ENCODE data around the gene NR1D2.
"Not testable (repeated sequence)": the region's sequence is repeated elsewhere in the genome, so short reads cannot be mapped to it uniquely, and the experiment has no call there.

Gene NR1D2

DNA sequence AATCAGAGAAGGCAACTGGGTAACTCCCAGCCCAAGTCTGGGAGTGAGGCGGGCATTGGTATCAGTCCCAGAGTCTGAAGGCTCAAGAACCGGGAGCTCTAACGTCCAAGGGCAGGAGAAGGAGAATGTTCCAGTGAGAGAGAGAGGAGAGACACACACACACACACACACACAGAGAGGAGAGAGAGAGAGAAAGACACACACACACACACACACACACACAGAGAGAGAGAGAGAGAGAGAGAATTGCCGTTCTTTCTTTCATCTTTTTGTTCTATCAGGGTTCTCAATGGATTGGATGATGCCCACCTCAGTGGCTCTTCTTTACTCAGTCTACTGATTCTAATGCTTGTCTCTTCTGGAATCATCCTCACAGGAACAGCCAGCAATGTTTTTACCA, 57.0 kb downstream of the NR1D2 start:
- TF ChIP-seq, protein P1, sequence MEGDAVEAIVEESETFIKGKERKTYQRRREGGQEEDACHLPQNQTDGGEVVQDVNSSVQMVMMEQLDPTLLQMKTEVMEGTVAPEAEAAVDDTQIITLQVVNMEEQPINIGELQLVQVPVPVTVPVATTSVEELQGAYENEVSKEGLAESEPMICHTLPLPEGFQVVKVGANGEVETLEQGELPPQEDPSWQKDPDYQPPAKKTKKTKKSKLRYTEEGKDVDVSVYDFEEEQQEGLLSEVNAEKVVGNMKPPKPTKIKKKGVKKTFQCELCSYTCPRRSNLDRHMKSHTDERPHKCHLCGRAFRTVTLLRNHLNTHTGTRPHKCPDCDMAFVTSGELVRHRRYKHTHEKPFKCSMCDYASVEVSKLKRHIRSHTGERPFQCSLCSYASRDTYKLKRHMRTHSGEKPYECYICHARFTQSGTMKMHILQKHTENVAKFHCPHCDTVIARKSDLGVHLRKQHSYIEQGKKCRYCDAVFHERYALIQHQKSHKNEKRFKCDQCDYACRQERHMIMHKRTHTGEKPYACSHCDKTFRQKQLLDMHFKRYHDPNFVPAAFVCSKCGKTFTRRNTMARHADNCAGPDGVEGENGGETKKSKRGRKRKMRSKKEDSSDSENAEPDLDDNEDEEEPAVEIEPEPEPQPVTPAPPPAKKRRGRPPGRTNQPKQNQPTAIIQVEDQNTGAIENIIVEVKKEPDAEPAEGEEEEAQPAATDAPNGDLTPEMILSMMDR (conservative IDR thresholded peaks at IDR 0.05; ENCODE audit: low read length): no peak
- DNase-seq (ENCODE audit: low read depth): no peak
- no peak overlapping the region for H3K4me3 ChIP-seq (ENCODE audit: low read length)

DNA sequence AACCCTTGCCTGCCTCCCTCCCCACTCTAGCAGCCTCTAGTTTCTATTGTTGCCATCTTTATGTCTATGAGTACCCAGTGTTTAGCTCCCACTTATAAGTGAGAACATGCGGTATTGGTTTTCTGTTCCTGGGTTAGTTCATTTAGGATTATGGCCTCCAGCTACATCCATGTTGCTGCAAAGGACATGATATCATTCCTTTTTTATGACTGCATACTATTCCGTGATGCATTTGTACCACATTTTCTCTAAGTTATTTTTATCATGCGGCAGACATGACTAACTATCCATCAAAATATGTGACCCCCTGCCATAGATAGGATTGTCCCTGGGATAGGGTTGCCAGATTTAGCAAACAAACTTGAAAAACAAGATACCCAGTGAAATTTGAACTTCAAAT, 58.4 kb downstream of the NR1D2 start:
- TF ChIP-seq, protein P1 (conservative IDR thresholded peaks at IDR 0.05; ENCODE audit: low read length): no peak
- DNase-seq (ENCODE audit: low read depth): no peak
- no peak overlapping the region for H3K4me3 ChIP-seq (ENCODE audit: low read length)

GRCh38 chr3:24004171-24004938, 59.3 kb downstream of the NR1D2 start:
- no peak for DNase-seq (ENCODE audit: low read depth)
- TF ChIP-seq, protein P1 (conservative IDR thresholded peaks at IDR 0.05; ENCODE audit: low read length): no peak
- no peak overlapping the region for H3K4me3 ChIP-seq (ENCODE audit: low read length)

- H3K4me3 ChIP-seq (ENCODE audit: low read length): no peak overlapping the region
- no peak for DNase-seq (ENCODE audit: low read depth)
- TF ChIP-seq, protein P1 (conservative IDR thresholded peaks at IDR 0.05; ENCODE audit: low read length): no peak
These were observed 60.6 kb downstream of the NR1D2 start for GRCh38 chr3:24005669-24006068.

- H3K4me3 ChIP-seq (ENCODE audit: low read length); DNase-seq (ENCODE audit: low read depth): not testable (repeated sequence)
These were observed 65.7 kb downstream of the NR1D2 start for GRCh38 chr3:24010834-24011233.

GRCh38 chr3:24012589-24013269, 67.6 kb downstream of the NR1D2 start:
- H3K4me3 ChIP-seq (ENCODE audit: low read length): no peak overlapping the region
- DNase-seq (ENCODE audit: low read depth): no peak
- TF ChIP-seq, protein P1 (conservative IDR thresholded peaks at IDR 0.05; ENCODE audit: low read length): no peak

DNA sequence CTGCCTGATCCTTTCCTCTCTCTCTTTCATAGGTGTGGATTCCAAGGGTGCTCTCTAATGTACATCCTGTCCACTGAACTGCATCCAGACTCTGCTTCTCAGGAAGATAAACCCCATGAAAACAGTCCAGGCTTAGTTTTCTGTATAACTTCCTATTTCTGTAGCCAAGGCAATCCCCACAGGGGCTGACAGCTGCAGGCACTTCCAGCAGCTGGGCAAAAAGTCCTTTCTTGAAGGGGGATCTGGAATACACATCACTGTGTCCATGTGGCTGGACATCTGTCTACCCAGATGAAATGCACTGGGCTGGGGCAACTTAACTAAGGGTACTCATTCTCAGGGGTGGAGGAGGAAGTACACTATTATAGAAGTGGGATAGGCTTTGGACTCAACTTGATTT, 72.2 kb downstream of the NR1D2 start:
- H3K4me3 ChIP-seq (ENCODE audit: low read length): no peak overlapping the region
- TF ChIP-seq, protein P1 (conservative IDR thresholded peaks at IDR 0.05; ENCODE audit: low read length): no peak
- no peak for DNase-seq (ENCODE audit: low read depth)

All from AG10803 (cell line).